ENCODE results near the gene VSIG4.

Gene VSIG4

GRCh38 chrX:66046612-66047235, 6.8 kb upstream of the VSIG4 start:
- H3K79me2 ChIP-seq (ENCODE audit: control insufficient read depth, insufficient read depth, low read length, unreplicated experiment) = no peaks in the 10 kb centered on the region
- H3K36me3 ChIP-seq (ENCODE audit: insufficient read depth, low read length) = no peaks in the 10 kb centered on the region
- no peaks in the 10 kb centered on the region for H3K27me3 ChIP-seq (ENCODE audit: insufficient read depth, low read length)
- H2AFZ ChIP-seq (ENCODE audit: low read length, unreplicated experiment) = no peak overlapping the region
- H3K4me3 ChIP-seq (ENCODE audit: low read depth, low read length) = no peak overlapping the region
- no peak overlapping the region for H3K27ac ChIP-seq (ENCODE audit: low read depth, low read length)
- H3K4me1 ChIP-seq (ENCODE audit: control insufficient read depth, insufficient read depth, low read length, unreplicated experiment) = no peaks in the 10 kb centered on the region

GRCh38 chrX:66045894-66046293, 6.0 kb upstream of the VSIG4 start:
- Histone ChIP-seq H3K27me3 (ENCODE audit: insufficient read depth, low read length) (no peaks in the 10 kb centered on the region), H3K27ac (ENCODE audit: low read depth, low read length) (no peak overlapping the region), H3K4me1 (ENCODE audit: control insufficient read depth, insufficient read depth, low read length, unreplicated experiment) (no peaks in the 10 kb centered on the region), H2AFZ (ENCODE audit: low read length, unreplicated experiment) (no peak overlapping the region), H3K36me3 (ENCODE audit: insufficient read depth, low read length) (no peaks in the 10 kb centered on the region), H3K4me3 (ENCODE audit: low read depth, low read length) (no peak overlapping the region), H3K79me2 (ENCODE audit: control insufficient read depth, insufficient read depth, low read length, unreplicated experiment) (no peaks in the 10 kb centered on the region)

- Histone ChIP-seq H3K27ac (ENCODE audit: low read depth, low read length) (no peak overlapping the region), H3K27me3 (ENCODE audit: insufficient read depth, low read length) (no peaks in the 10 kb centered on the region), H2AFZ (ENCODE audit: low read length, unreplicated experiment) (no peak overlapping the region), H3K4me3 (ENCODE audit: low read depth, low read length) (no peak overlapping the region), H3K4me1 (ENCODE audit: control insufficient read depth, insufficient read depth, low read length, unreplicated experiment) (no peaks in the 10 kb centered on the region), H3K79me2 (ENCODE audit: control insufficient read depth, insufficient read depth, low read length, unreplicated experiment) (no peaks in the 10 kb centered on the region), H3K36me3 (ENCODE audit: insufficient read depth, low read length) (no peaks in the 10 kb centered on the region)
These were observed 3.7 kb upstream of the VSIG4 start for GRCh38 chrX:66043584-66043983.

GRCh38 chrX:66042307-66043077, 2.6 kb upstream of the VSIG4 start:
- Histone ChIP-seq H3K4me1 (ENCODE audit: control insufficient read depth, insufficient read depth, low read length, unreplicated experiment) (no peaks in the 10 kb centered on the region), H3K4me3 (ENCODE audit: low read depth, low read length) (no peak overlapping the region), H2AFZ (ENCODE audit: low read length, unreplicated experiment) (no peak overlapping the region), H3K27me3 (ENCODE audit: insufficient read depth, low read length) (no peaks in the 10 kb centered on the region), H3K27ac (ENCODE audit: low read depth, low read length) (no peak overlapping the region), H3K79me2 (ENCODE audit: control insufficient read depth, insufficient read depth, low read length, unreplicated experiment) (no peaks in the 10 kb centered on the region), H3K36me3 (ENCODE audit: insufficient read depth, low read length) (no peaks in the 10 kb centered on the region)

- Histone ChIP-seq H3K79me2 (ENCODE audit: control insufficient read depth, insufficient read depth, low read length, unreplicated experiment) (no peaks in the 10 kb centered on the region), H3K4me1 (ENCODE audit: control insufficient read depth, insufficient read depth, low read length, unreplicated experiment) (no peaks in the 10 kb centered on the region), H3K36me3 (ENCODE audit: insufficient read depth, low read length) (no peaks in the 10 kb centered on the region), H3K27me3 (ENCODE audit: insufficient read depth, low read length) (no peaks in the 10 kb centered on the region), H2AFZ (ENCODE audit: low read length, unreplicated experiment) (no peak overlapping the region), H3K27ac (ENCODE audit: low read depth, low read length) (no peak overlapping the region), H3K4me3 (ENCODE audit: low read depth, low read length) (no peak overlapping the region)
These were observed 1.8 kb downstream of the VSIG4 start for GRCh38 chrX:66038115-66038514.

GRCh38 chrX:66036231-66036630, 3.6 kb downstream of the VSIG4 start:
- no peaks in the 10 kb centered on the region for H3K4me1 ChIP-seq (ENCODE audit: control insufficient read depth, insufficient read depth, low read length, unreplicated experiment)
- no peaks in the 10 kb centered on the region for H3K27me3 ChIP-seq (ENCODE audit: insufficient read depth, low read length)
- no peak overlapping the region for H2AFZ ChIP-seq (ENCODE audit: low read length, unreplicated experiment)
- no peaks in the 10 kb centered on the region for H3K79me2 ChIP-seq (ENCODE audit: control insufficient read depth, insufficient read depth, low read length, unreplicated experiment)
- H3K4me3 ChIP-seq (ENCODE audit: low read depth, low read length) = no peak overlapping the region
- H3K36me3 ChIP-seq (ENCODE audit: insufficient read depth, low read length) = no peaks in the 10 kb centered on the region
- no peak overlapping the region for H3K27ac ChIP-seq (ENCODE audit: low read depth, low read length)

GRCh38 chrX:66035667-66036066, 4.2 kb downstream of the VSIG4 start:
- Histone ChIP-seq H3K27me3 (ENCODE audit: insufficient read depth, low read length) (no peaks in the 10 kb centered on the region), H3K27ac (ENCODE audit: low read depth, low read length) (no peak overlapping the region), H2AFZ (ENCODE audit: low read length, unreplicated experiment) (no peak overlapping the region), H3K79me2 (ENCODE audit: control insufficient read depth, insufficient read depth, low read length, unreplicated experiment) (no peaks in the 10 kb centered on the region), H3K36me3 (ENCODE audit: insufficient read depth, low read length) (no peaks in the 10 kb centered on the region), H3K4me3 (ENCODE audit: low read depth, low read length) (no peak overlapping the region), H3K4me1 (ENCODE audit: control insufficient read depth, insufficient read depth, low read length, unreplicated experiment) (no peaks in the 10 kb centered on the region)

- Histone ChIP-seq H2AFZ (ENCODE audit: low read length, unreplicated experiment) (no peak overlapping the region), H3K79me2 (ENCODE audit: control insufficient read depth, insufficient read depth, low read length, unreplicated experiment) (no peaks in the 10 kb centered on the region), H3K4me1 (ENCODE audit: control insufficient read depth, insufficient read depth, low read length, unreplicated experiment) (no peaks in the 10 kb centered on the region), H3K27me3 (ENCODE audit: insufficient read depth, low read length) (no peaks in the 10 kb centered on the region), H3K27ac (ENCODE audit: low read depth, low read length) (no peak overlapping the region), H3K4me3 (ENCODE audit: low read depth, low read length) (no peak overlapping the region), H3K36me3 (ENCODE audit: insufficient read depth, low read length) (no peaks in the 10 kb centered on the region)
These were observed 9.2 kb downstream of the VSIG4 start for GRCh38 chrX:66030505-66031317.

GRCh38 chrX:66028936-66029335, 10.9 kb downstream of the VSIG4 start:
- Histone ChIP-seq H2AFZ (ENCODE audit: low read length, unreplicated experiment) (no peak overlapping the region), H3K4me3 (ENCODE audit: low read depth, low read length) (no peak overlapping the region), H3K36me3 (ENCODE audit: insufficient read depth, low read length) (no peaks in the 10 kb centered on the region), H3K27ac (ENCODE audit: low read depth, low read length) (no peak overlapping the region), H3K27me3 (ENCODE audit: insufficient read depth, low read length) (no peaks in the 10 kb centered on the region), H3K4me1 (ENCODE audit: control insufficient read depth, insufficient read depth, low read length, unreplicated experiment) (no peaks in the 10 kb centered on the region), H3K79me2 (ENCODE audit: control insufficient read depth, insufficient read depth, low read length, unreplicated experiment) (no peaks in the 10 kb centered on the region)

- Histone ChIP-seq H3K27ac (ENCODE audit: low read depth, low read length) (no peak overlapping the region), H3K4me3 (ENCODE audit: low read depth, low read length) (no peak overlapping the region), H3K4me1 (ENCODE audit: control insufficient read depth, insufficient read depth, low read length, unreplicated experiment) (no peaks in the 10 kb centered on the region), H3K36me3 (ENCODE audit: insufficient read depth, low read length) (no peaks in the 10 kb centered on the region), H3K27me3 (ENCODE audit: insufficient read depth, low read length) (no peaks in the 10 kb centered on the region), H2AFZ (ENCODE audit: low read length, unreplicated experiment) (no peak overlapping the region), H3K79me2 (ENCODE audit: control insufficient read depth, insufficient read depth, low read length, unreplicated experiment) (no peaks in the 10 kb centered on the region)
These were observed 15.3 kb downstream of the VSIG4 start for GRCh38 chrX:66024570-66024969.

All from ACC112 (cell line).